ENCODE measurements around the gene NPC2. TPM values are rescaled to one million over a fixed set of nuclear protein-coding genes. Genes with fewer than 3 reads are reported as not detected.

Gene NPC2
- total RNA-seq, 1 experiment from 2014 or later: 137 TPM

DNA sequence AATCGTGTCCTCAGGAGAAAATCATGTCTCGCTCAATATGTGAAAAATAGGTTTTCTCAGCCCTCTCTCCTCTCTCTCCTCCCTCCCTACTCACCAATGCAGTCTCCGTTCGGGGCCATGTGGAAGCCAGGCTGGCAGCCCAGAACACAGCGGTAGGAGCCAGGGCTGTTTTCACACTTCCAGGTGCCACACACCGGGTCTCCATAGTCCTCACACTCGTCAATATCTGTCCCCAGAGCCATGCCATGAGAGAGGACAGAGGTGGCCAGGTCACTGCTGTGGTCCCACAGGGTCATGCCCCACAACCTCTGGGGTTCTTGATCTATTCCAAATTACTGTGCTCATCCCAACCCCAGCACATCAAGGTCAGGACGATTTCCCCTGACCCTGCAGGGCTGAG is 14.0 kb upstream of the NPC2 start:
- peaks cover 5% of the 10 kb centered on the region; the same call in 1 of the 2 replicates for H3K4me1 ChIP-seq (ENCODE audit: insufficient read depth, low read length)
- H2AK5ac ChIP-seq (ENCODE audit: insufficient read length, low read length): no peak overlapping the region
- no peak overlapping the region for H3K18ac ChIP-seq (ENCODE audit: insufficient read length, low read depth, low read length)
- H4K20me1 ChIP-seq (ENCODE audit: control insufficient read depth, insufficient read depth, insufficient read length): no peaks in the 10 kb centered on the region
- H4K91ac ChIP-seq (ENCODE audit: insufficient read length, low read depth, low read length): no peak overlapping the region
- H3K23ac ChIP-seq (ENCODE audit: insufficient read length, low read depth, low read length): no peak overlapping the region
- Mint-ChIP-seq H3K4me3 (no peak overlapping the region), H3K4me1 (peaks cover 33 to 36% of the 10 kb centered on the region in 2 experiments), H3K27ac (no peak overlapping the region; a peak in 1 of 7 replicates), H3K9me3 (no peaks in the 10 kb centered on the region), H3K36me3 (ENCODE audit: insufficient read depth in 1 of 3, low read depth in 3 of 3) (no peaks in the 10 kb centered on the region), H3K27me3 (ENCODE audit: low read depth) (peaks cover 16% of the 10 kb centered on the region)
- no peaks in the 10 kb centered on the region for H3K79me2 ChIP-seq (ENCODE audit: insufficient read depth, low read length)
- H3K9me3 ChIP-seq (ENCODE audit: control insufficient read depth, low read depth, low read length): no peaks in the 10 kb centered on the region
- no CpG with 5 or more reads among the region's 8 CpGs for WGBS (ENCODE audit: extremely low coverage, insufficient read length, low lambda C conversion rate)
- no peak overlapping the region for H2BK12ac ChIP-seq (ENCODE audit: insufficient read length, low read depth, low read length)
- H3K4me2 ChIP-seq (ENCODE audit: insufficient read depth, insufficient read length, low read length): no peak overlapping the region
- no peak overlapping the region for H3K56ac ChIP-seq (ENCODE audit: insufficient read length, low read depth, low read length)
- no peaks in the 10 kb centered on the region for H3K23me2 ChIP-seq (ENCODE audit: insufficient read length, low read depth, low read length, poor library complexity, severe bottlenecking)
- no peak overlapping the region for H4K5ac ChIP-seq (ENCODE audit: insufficient read length, low read depth, low read length)
- H2BK15ac ChIP-seq (ENCODE audit: low read depth, low read length): no peak overlapping the region
- H3K27ac ChIP-seq (ENCODE audit: insufficient read length, low read depth, low read length): no peak overlapping the region
- no peaks in the 10 kb centered on the region for H3K79me1 ChIP-seq (ENCODE audit: insufficient read depth, low read depth, low read length, poor library complexity, severe bottlenecking)
- no peak overlapping the region for H2AFZ ChIP-seq (ENCODE audit: low read length)
- H3K9ac ChIP-seq (ENCODE audit: extremely low read depth, insufficient read length, low read length): no peak overlapping the region
- H2BK120ac ChIP-seq (ENCODE audit: low read depth, low read length, poor library complexity, severe bottlenecking): no peak overlapping the region
- no peak overlapping the region for H4K8ac ChIP-seq (replicated peaks; ENCODE audit: insufficient read length, low read depth, low read length)
- H3T11ph ChIP-seq (ENCODE audit: low read length): no peak overlapping the region
- H2BK5ac ChIP-seq (ENCODE audit: insufficient read length, low read length): no peak overlapping the region
- no peaks in the 10 kb centered on the region for H3K27me3 ChIP-seq (ENCODE audit: insufficient read depth, low read length)
- DNase-seq: no peak
- no peak for TF ChIP-seq CTCF (conservative IDR thresholded peaks at IDR 0.05)
- no peak overlapping the region for H3K14ac ChIP-seq (ENCODE audit: insufficient read depth, low read length)
- no peak overlapping the region for H3K4ac ChIP-seq (ENCODE audit: low read depth, low read length)
- no peak overlapping the region for H2BK20ac ChIP-seq (ENCODE audit: low read depth, low read length, poor library complexity, severe bottlenecking)
